ENCODE data around the gene CD34. TPM values are rescaled to one million over a fixed set of nuclear protein-coding genes. Genes with fewer than 3 reads are reported as not detected.

Gene CD34
- total RNA-seq, 1 experiment from 2014 or later, result not detected

- ChIA-PET POLR2A (ENCODE audit: low non-redundant PET) (no interaction called here), CTCF (no interaction called here)
- TF ChIP-seq CTCF (conservative IDR thresholded peaks at IDR 0.05; ENCODE audit: low read depth, low read length) (no peak), EZH2 (IDR thresholded peaks at IDR 0.05; ENCODE audit: borderline replicate concordance, low read depth, low read length, poor library complexity, severe bottlenecking) (no peak)
- Histone ChIP-seq H3K4me3 (ENCODE audit: low read depth, low read length, poor library complexity, severe bottlenecking) (no peak overlapping the region), H3K4me1 (ENCODE audit: insufficient read depth, low read length, poor library complexity, severe bottlenecking) (no peaks in the 10 kb centered on the region), H3K9me3 (ENCODE audit: low read depth, low read length, poor library complexity, severe bottlenecking) (no peaks in the 10 kb centered on the region), H3K27me3 (replicated peaks; ENCODE audit: insufficient read depth, low read depth, low read length, poor library complexity) (peaks cover 6% of the 10 kb centered on the region), H3K36me3 (ENCODE audit: insufficient read depth, low read length, poor library complexity, severe bottlenecking) (no peaks in the 10 kb centered on the region), H3K27ac (ENCODE audit: low read depth, low read length, poor library complexity, severe bottlenecking) (no peak overlapping the region)
- BruUV-seq (replicated peaks), result no TSS peak
- no peak for DNase-seq (ENCODE audit: low spot score)
- intact Hi-C loops (cut with micrococcal nuclease; ENCODE audit: unreplicated experiment), result no loop called here
These were observed 65.8 kb downstream of the CD34 start for GRCh38 chr1:207845109-207845508.

- ChIA-PET POLR2A (ENCODE audit: low non-redundant PET) (no interaction called here), CTCF (no interaction called here)
- Histone ChIP-seq H3K4me3 (ENCODE audit: low read depth, low read length, poor library complexity, severe bottlenecking) (no peak overlapping the region), H3K27me3 (replicated peaks; ENCODE audit: insufficient read depth, low read depth, low read length, poor library complexity) (peaks cover 5% of the 10 kb centered on the region), H3K4me1 (ENCODE audit: insufficient read depth, low read length, poor library complexity, severe bottlenecking) (no peaks in the 10 kb centered on the region), H3K27ac (ENCODE audit: low read depth, low read length, poor library complexity, severe bottlenecking) (no peak overlapping the region), H3K9me3 (ENCODE audit: low read depth, low read length, poor library complexity, severe bottlenecking) (no peaks in the 10 kb centered on the region), H3K36me3 (ENCODE audit: insufficient read depth, low read length, poor library complexity, severe bottlenecking) (no peaks in the 10 kb centered on the region)
- intact Hi-C loops (cut with micrococcal nuclease; ENCODE audit: unreplicated experiment), result no loop called here
- TF ChIP-seq EZH2 (IDR thresholded peaks at IDR 0.05; ENCODE audit: borderline replicate concordance, low read depth, low read length, poor library complexity, severe bottlenecking) (no peak), CTCF (conservative IDR thresholded peaks at IDR 0.05; ENCODE audit: low read depth, low read length) (no peak)
- no peak for DNase-seq (ENCODE audit: low spot score)
- BruUV-seq (replicated peaks), result no TSS peak
These were observed 66.6 kb downstream of the CD34 start for GRCh38 chr1:207844371-207844770.

- intact Hi-C loops (cut with micrococcal nuclease; ENCODE audit: unreplicated experiment), result no loop called here
- H3K36me3 ChIP-seq (ENCODE audit: insufficient read depth, low read length, poor library complexity, severe bottlenecking), result no peaks in the 10 kb centered on the region
- no peaks in the 10 kb centered on the region for H3K4me1 ChIP-seq (ENCODE audit: insufficient read depth, low read length, poor library complexity, severe bottlenecking)
- no TSS peak for BruUV-seq (replicated peaks)
- H3K4me3 ChIP-seq (ENCODE audit: low read depth, low read length, poor library complexity, severe bottlenecking), result no peak overlapping the region
- no peaks in the 10 kb centered on the region for H3K27me3 ChIP-seq (replicated peaks; ENCODE audit: insufficient read depth, low read depth, low read length, poor library complexity)
- no peak for DNase-seq (ENCODE audit: low spot score)
- no peak overlapping the region for H3K27ac ChIP-seq (ENCODE audit: low read depth, low read length, poor library complexity, severe bottlenecking)
- no peaks in the 10 kb centered on the region for H3K9me3 ChIP-seq (ENCODE audit: low read depth, low read length, poor library complexity, severe bottlenecking)
- TF ChIP-seq CTCF (conservative IDR thresholded peaks at IDR 0.05; ENCODE audit: low read depth, low read length) (no peak), EZH2 (IDR thresholded peaks at IDR 0.05; ENCODE audit: borderline replicate concordance, low read depth, low read length, poor library complexity, severe bottlenecking) (no peak)
- ChIA-PET CTCF (interaction anchor here (0.5 kb wide), 1 partner anchor 19 kb away, joined by 5 read pairs; no protein-coding TSS in a partner anchor), POLR2A (ENCODE audit: low non-redundant PET) (no interaction called here)
These were observed 68.4 kb downstream of the CD34 start for GRCh38 chr1:207842506-207842905.

All from A673 (cell line).